Measurements from ENCODE around the gene ZBTB20.

DNA sequence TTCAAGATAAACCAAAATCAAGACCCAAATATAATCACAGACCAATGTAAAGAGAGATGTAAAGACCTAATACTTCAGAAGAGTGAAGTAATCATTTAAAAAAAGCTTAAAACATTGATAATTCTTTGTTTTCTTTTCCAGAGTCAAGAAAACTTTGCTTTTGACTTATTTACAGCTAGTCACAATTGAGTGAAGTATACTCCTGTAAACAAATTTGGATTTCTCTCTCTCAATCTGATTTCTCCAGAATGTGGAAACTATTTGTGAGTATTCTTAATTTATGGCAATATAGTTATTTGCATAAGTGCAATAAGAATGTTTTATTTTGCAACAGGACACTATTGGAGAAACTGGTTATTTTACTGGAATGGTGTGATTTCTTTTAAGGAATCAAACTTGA, 43.7 kb upstream of the ZBTB20 start:
- TF ChIP-seq, protein P1, sequence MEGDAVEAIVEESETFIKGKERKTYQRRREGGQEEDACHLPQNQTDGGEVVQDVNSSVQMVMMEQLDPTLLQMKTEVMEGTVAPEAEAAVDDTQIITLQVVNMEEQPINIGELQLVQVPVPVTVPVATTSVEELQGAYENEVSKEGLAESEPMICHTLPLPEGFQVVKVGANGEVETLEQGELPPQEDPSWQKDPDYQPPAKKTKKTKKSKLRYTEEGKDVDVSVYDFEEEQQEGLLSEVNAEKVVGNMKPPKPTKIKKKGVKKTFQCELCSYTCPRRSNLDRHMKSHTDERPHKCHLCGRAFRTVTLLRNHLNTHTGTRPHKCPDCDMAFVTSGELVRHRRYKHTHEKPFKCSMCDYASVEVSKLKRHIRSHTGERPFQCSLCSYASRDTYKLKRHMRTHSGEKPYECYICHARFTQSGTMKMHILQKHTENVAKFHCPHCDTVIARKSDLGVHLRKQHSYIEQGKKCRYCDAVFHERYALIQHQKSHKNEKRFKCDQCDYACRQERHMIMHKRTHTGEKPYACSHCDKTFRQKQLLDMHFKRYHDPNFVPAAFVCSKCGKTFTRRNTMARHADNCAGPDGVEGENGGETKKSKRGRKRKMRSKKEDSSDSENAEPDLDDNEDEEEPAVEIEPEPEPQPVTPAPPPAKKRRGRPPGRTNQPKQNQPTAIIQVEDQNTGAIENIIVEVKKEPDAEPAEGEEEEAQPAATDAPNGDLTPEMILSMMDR (conservative IDR thresholded peaks at IDR 0.05; ENCODE audit: low read depth, low read length): no peak
- TF ChIP-seq POLR2A (IDR thresholded peaks at IDR 0.05; ENCODE audit: low read depth, low read length) (no peak), SMC3 (IDR thresholded peaks at IDR 0.05; ENCODE audit: low read depth, low read length) (no peak), RFX5 (IDR thresholded peaks at IDR 0.05; ENCODE audit: low read depth, low read length) (no peak), CEBPB (IDR thresholded peaks at IDR 0.05; ENCODE audit: low read depth, low read length) (no peak), CHD1 (IDR thresholded peaks at IDR 0.05; ENCODE audit: low read depth, low read length) (no peak), MAFK (IDR thresholded peaks at IDR 0.05; ENCODE audit: low read depth, low read length) (no peak), RAD21 (IDR thresholded peaks at IDR 0.05; ENCODE audit: low read length) (no peak), MAZ (IDR thresholded peaks at IDR 0.05; ENCODE audit: borderline replicate concordance, low read depth, low read length) (no peak)
- TF ChIP-seq, protein P2, sequence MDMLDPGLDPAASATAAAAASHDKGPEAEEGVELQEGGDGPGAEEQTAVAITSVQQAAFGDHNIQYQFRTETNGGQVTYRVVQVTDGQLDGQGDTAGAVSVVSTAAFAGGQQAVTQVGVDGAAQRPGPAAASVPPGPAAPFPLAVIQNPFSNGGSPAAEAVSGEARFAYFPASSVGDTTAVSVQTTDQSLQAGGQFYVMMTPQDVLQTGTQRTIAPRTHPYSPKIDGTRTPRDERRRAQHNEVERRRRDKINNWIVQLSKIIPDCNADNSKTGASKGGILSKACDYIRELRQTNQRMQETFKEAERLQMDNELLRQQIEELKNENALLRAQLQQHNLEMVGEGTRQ (IDR thresholded peaks at IDR 0.05; ENCODE audit: low read depth, low read length): no peak

All from IMR-90 (cell line).